Transverse colon (tissue), 4 donors: Measurements from ENCODE around the gene VASH2. TPM values are rescaled to one million over a fixed set of nuclear protein-coding genes. Genes with fewer than 3 reads are reported as not detected.

Source experiments
- DNase-seq: peaks from one replicate; pipeline ENCODE4 v3.0.0-alpha.2; 2019
- H3K27ac ChIP-seq, 4 donors: fragments of 200-600 bp; sonication (generic); 2 replicates each; pipeline ENCODE4 v1.5.1; 2016 to 2018; ENCODE audit warnings: inconsistent platforms in 4 of 4
- H3K27me3 ChIP-seq: fragments of 200-600 bp; sonication (generic); 2 replicates; pipeline ENCODE4 v1.5.1; 2017; ENCODE audit warnings: inconsistent platforms
- H3K36me3 ChIP-seq, 4 donors: fragments of 200-600 bp; sonication (generic); 2 replicates each; pipeline ENCODE4 v1.5.1; 2017 to 2019; ENCODE audit warnings: inconsistent platforms in 4 of 4
- H3K4me1 ChIP-seq, 4 donors: fragments of 200-600 bp; sonication (generic); 2 replicates each; pipeline ENCODE4 v1.5.1; 2017 to 2020; ENCODE audit warnings: inconsistent platforms in 4 of 4
- H3K4me3 ChIP-seq, 4 donors: fragments of 200-600 bp; sonication (generic); 1 replicate in 1 of 4; 2 replicates in 3 of 4; pipeline versions ENCODE4 v1.5.1 to v1.6.1; 2017 to 2019; ENCODE audit warnings: inconsistent platforms in 4 of 4
- H3K9me3 ChIP-seq, 2 donors: fragments of 200-600 bp; sonication (generic); 2 replicates each; pipeline ENCODE4 v1.5.1; 2017 to 2019; ENCODE audit warnings: inconsistent platforms in 2 of 2
- EP300 ChIP-seq: sonication (generic); formaldehyde crosslinking; IDR thresholded peaks from one replicate; pipeline ENCODE4 v1.6.1; 2017; ENCODE audit warnings: antibody characterized with exemption, low read depth
- POLR2A ChIP-seq: fragments of 450-650 bp; IDR thresholded peaks from one replicate; pipeline ENCODE4 v1.6.1; 2016; ENCODE audit warnings: antibody characterized with exemption, mild to moderate bottlenecking, moderate library complexity
- POLR2AphosphoS5 ChIP-seq, 3 donors: sonication (generic); formaldehyde crosslinking; IDR thresholded peaks; one replicate each; pipeline ENCODE4 v1.6.1; 2016; ENCODE audit warnings: antibody characterized with exemption in 3 of 3
- WGBS, 2 donors: methylation state at CpG; one replicate each; pipeline ENCODE4 v1.1.5; 2018; ENCODE audit warnings: low coverage in 1 of 2; 5-methylcytosine and 5-hydroxymethylcytosine counted together
- in situ Hi-C, 4 donors: fragments of 200-750 bp; cut with MboI; loops; one replicate each; pipeline versions ENCODE4 v1.15.0 to v1.15.1; 2017; ENCODE audit warnings: low sequenced_read_pairs in 3 of 4, low pct_ligation_motif_present in 1 of 4, low pct_unique_long_range_greater_than_20kb in 1 of 4
- intact Hi-C: fragments of 100-400 bp; cut with DNase I; formaldehyde crosslinking; loops from one replicate; pipeline ENCODE4 v1.15.1; 2023; ENCODE audit warnings: low total_unique reads
- total RNA-seq, 4 donors: library from RNA; depleted of rRNA; stranded (reverse); fragments of >200 nt; gene quantifications; one replicate each; pipeline ENCODE4 v1.1.0, GENCODE V29; 2016
- TF ChIP-seq, protein P1 (sequence below), 5 experiments: fragments of 200-600 bp in 3 of 5; fragments of 450-650 bp in 2 of 5; sonication (generic) in 3 of 5; IDR thresholded peaks; 1 replicate in 2 of 5; 2 replicates in 3 of 5; pipeline ENCODE4 v1.5.1; 2016 to 2017; ENCODE audit warnings: antibody characterized with exemption in 5 of 5, inconsistent platforms in 3 of 5, mild to moderate bottlenecking in 2 of 5, moderate library complexity in 1 of 5

Gene VASH2
- total RNA-seq, 4 donors from 2014 or later, result 1.1 to 1.7 TPM; not detected in 2

DNA sequence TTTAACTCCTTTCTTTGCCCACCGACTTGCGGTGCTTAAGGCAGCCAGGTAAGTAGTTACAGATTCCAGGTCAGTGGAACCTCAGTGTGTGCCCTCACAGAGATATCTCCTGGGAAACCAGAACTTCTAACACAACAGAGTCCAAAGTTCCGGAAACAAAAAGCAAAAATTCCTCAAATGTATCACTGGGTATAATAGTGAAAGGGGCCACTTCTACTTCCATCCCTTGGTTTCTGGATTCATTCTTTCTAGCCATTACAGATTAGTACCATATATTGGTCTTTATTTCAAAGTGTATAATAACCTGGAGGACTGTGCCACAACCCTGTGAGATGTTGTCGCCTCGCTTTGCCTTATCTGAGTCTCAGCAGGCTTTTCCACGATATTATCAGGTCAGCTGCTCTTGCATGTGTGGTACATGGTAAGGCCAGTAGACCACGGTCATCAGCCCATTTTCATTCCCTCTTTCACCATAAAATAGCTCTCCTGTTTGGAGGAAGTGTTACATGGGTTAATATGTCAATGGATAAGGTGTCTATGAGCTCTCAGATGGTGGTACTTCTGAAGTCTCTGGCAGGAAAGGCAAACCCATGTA, 14.9 kb upstream of the VASH2 start:
- no peaks in the 10 kb centered on the region for H3K27me3 ChIP-seq
- in situ Hi-C loops (no loop called here), intact Hi-C loops (no loop called here)
- DNase-seq, result no peak
- H3K4me1 ChIP-seq, result no peaks in the 10 kb centered on the region
- no peak overlapping the region for H3K4me3 ChIP-seq
- no peaks in the 10 kb centered on the region for H3K36me3 ChIP-seq
- WGBS, 2 donors, result 88 to 100% methylated on average over 6 to 7 of the region's 7 CpGs
- H3K9me3 ChIP-seq, result no peaks in the 10 kb centered on the region
- H3K27ac ChIP-seq, result no peak overlapping the region
- TF ChIP-seq, protein P1, sequence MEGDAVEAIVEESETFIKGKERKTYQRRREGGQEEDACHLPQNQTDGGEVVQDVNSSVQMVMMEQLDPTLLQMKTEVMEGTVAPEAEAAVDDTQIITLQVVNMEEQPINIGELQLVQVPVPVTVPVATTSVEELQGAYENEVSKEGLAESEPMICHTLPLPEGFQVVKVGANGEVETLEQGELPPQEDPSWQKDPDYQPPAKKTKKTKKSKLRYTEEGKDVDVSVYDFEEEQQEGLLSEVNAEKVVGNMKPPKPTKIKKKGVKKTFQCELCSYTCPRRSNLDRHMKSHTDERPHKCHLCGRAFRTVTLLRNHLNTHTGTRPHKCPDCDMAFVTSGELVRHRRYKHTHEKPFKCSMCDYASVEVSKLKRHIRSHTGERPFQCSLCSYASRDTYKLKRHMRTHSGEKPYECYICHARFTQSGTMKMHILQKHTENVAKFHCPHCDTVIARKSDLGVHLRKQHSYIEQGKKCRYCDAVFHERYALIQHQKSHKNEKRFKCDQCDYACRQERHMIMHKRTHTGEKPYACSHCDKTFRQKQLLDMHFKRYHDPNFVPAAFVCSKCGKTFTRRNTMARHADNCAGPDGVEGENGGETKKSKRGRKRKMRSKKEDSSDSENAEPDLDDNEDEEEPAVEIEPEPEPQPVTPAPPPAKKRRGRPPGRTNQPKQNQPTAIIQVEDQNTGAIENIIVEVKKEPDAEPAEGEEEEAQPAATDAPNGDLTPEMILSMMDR (IDR thresholded peaks at IDR 0.05), result no peak
- no peak for TF ChIP-seq POLR2A
- no peak for TF ChIP-seq EP300
- TF ChIP-seq POLR2AphosphoS5 (IDR thresholded peaks at IDR 0.05), result no peak

DNA sequence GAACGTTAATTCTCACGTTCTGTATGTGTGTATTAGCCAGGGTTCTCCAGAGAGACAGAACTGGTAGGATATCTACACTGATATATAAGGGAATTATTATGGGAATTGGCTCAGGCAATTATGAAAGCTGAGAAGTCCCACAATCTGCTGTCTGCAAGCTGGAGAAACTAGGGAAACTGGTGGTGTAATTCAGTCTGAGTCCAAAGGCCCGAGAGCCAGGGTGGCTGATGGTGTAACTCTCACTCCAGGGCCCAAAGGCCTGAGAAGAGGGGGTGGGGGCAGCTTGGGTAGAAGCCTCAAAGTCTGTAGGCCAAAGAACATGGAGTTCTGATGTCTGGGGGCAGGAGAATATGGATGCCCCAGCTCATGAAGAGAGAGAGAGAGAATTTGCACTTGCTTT, 13.3 kb upstream of the VASH2 start:
- no peak overlapping the region for H3K4me3 ChIP-seq
- intact Hi-C loops (no loop called here), in situ Hi-C loops (no loop called here)
- no peak for DNase-seq
- H3K27me3 ChIP-seq, result no peaks in the 10 kb centered on the region
- H3K9me3 ChIP-seq, result no peaks in the 10 kb centered on the region
- WGBS, 2 donors, result 94 to 100% methylated on average over 2 to 3 of the region's 3 CpGs
- no peak overlapping the region for H3K27ac ChIP-seq
- TF ChIP-seq, protein P1 (IDR thresholded peaks at IDR 0.05), result no peak
- TF ChIP-seq POLR2AphosphoS5 (IDR thresholded peaks at IDR 0.05), result no peak
- TF ChIP-seq POLR2A, result no peak
- no peak for TF ChIP-seq EP300
- no peaks in the 10 kb centered on the region for H3K36me3 ChIP-seq
- H3K4me1 ChIP-seq, result no peaks in the 10 kb centered on the region

DNA sequence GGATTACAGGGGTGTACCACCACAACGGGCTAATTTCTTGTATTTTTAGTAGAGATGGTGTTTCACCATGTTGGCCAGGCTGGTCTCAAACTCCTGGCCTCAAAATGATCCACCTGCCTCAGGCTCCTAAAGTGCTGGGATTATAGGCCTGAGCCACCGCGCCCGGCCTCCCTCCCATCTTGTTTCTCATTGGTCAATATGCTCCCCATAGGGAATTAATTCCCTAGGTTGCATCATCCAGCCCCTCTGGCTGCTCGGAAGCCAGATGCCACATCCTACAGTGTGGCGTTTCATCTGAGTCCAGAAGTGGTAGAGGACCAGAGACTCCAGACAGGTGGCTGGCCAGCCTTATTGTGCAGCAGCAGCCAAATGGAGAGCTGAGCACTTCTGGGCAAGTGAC, 11.5 kb upstream of the VASH2 start:
- in situ Hi-C loops (no loop called here), intact Hi-C loops (no loop called here)
- H3K27ac ChIP-seq, result no peak overlapping the region
- WGBS, 2 donors, result 98 to 100% methylated on average over 4 to 6 of the region's 6 CpGs
- no peak for TF ChIP-seq EP300
- TF ChIP-seq, protein P1 (IDR thresholded peaks at IDR 0.05), result no peak
- no peak for TF ChIP-seq POLR2A
- no peak for TF ChIP-seq POLR2AphosphoS5 (IDR thresholded peaks at IDR 0.05)
- no peaks in the 10 kb centered on the region for H3K9me3 ChIP-seq
- H3K4me3 ChIP-seq, result no peak overlapping the region
- no peaks in the 10 kb centered on the region for H3K27me3 ChIP-seq
- H3K4me1 ChIP-seq, result no peaks in the 10 kb centered on the region
- no peak for DNase-seq
- no peaks in the 10 kb centered on the region for H3K36me3 ChIP-seq

DNA sequence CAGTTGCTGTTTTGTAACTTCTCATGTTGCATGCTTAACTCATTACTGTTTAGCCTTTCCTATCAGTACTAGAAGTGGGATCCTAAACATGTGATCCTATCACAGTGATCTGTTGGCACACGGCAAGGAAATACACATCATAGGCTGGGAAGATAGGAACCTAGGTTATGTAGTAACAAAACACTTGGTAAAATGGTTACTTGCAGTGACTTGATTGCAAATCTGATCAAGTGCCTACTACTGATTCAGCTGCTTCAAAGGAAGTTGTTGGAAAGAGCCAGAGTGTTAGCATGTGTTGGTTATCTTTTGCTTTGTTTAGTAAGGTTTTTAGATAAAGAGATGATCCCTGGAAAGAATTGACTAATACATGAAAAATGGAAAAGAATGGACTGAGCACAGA, 8.9 kb upstream of the VASH2 start:
- H3K27me3 ChIP-seq, result no peaks in the 10 kb centered on the region
- no peak for DNase-seq
- no peaks in the 10 kb centered on the region for H3K9me3 ChIP-seq
- H3K36me3 ChIP-seq, result no peaks in the 10 kb centered on the region
- no peak overlapping the region for H3K27ac ChIP-seq
- no peak for TF ChIP-seq POLR2AphosphoS5 (IDR thresholded peaks at IDR 0.05)
- intact Hi-C loops (no loop called here), in situ Hi-C loops (no loop called here)
- 86 to 93% methylated on average over 1 of the region's 1 CpG for WGBS, 2 donors
- H3K4me1 ChIP-seq, result no peaks in the 10 kb centered on the region
- H3K4me3 ChIP-seq, result no peak overlapping the region
